Endothelial cell of umbilical vein (primary cell): ENCODE measurements around the gene UBXN11. TPM values are rescaled to one million over a fixed set of nuclear protein-coding genes. Genes with fewer than 3 reads are reported as not detected.

Experiments used
- BruUV-seq: library from RNA; stranded (reverse); fragments of 400-500 nt; replicated peaks from 2 replicates; lab custom pipeline; 2021; lab: Mats Ljungman, UMichigan
- CTCF ChIA-PET: fragments of 300-600, 350-600 bp; sonication (Branson Sonifier 250); formaldehyde crosslinking; loops from one replicate; lab custom pipeline; 2021; ENCODE audit warnings: antibody characterized with exemption, inconsistent platforms; lab: Charles Lee
- POLR2A ChIA-PET: fragments of 300-600, 350-600 bp; sonication (Branson Sonifier 250); formaldehyde crosslinking; loops from one replicate; lab custom pipeline; 2021; ENCODE audit warnings: antibody characterized with exemption, inconsistent platforms; lab: Charles Lee
- DNase-seq: peaks from one replicate; pipeline ENCODE4 v3.0.0-alpha.2; 2011; ENCODE audit warnings: low read depth, low spot score
- FAIRE-seq: peaks from 2 replicates; lab custom pipeline; 2011; peaks lifted over from hg19 to GRCh38; lab: Jason Lieb, UNC
- H2AFZ ChIP-seq: 2 replicates; pipeline ENCODE4 v1.6.0; 2012; ENCODE audit warnings: low read depth, low read length, control low read depth, inconsistent platforms
- H3K27ac ChIP-seq: 2 replicates; pipeline ENCODE4 v1.5.1; 2011; ENCODE audit warnings: low read depth, mild to moderate bottlenecking, control low read depth, low read length, moderate library complexity; ENCODE audit not compliant: insufficient read depth
- H3K27me3 ChIP-seq, 2 experiments: 2 replicates each; pipeline versions ENCODE4 v1.6.0 to v1.6.1; 2011; ENCODE audit warnings: low read length in 2 of 2, mixed read lengths in 1 of 2; ENCODE audit not compliant: control insufficient read depth in 2 of 2, insufficient read depth in 2 of 2
- H3K36me3 ChIP-seq, 2 experiments: 2 replicates in 1 of 2; 3 replicates in 1 of 2; pipeline ENCODE4 v1.5.1; 2011; ENCODE audit warnings: low read length in 2 of 2, mild to moderate bottlenecking in 1 of 2, moderate library complexity in 1 of 2; ENCODE audit not compliant: control insufficient read depth in 2 of 2, insufficient read depth in 2 of 2; ENCODE audit errors: extremely low read depth in 1 of 2
- H3K4me1 ChIP-seq: 3 replicates; pipeline ENCODE4 v1.5.1; 2011; ENCODE audit warnings: mild to moderate bottlenecking, low read length; ENCODE audit not compliant: control insufficient read depth, insufficient read depth; ENCODE audit errors: extremely low read depth
- H3K4me2 ChIP-seq: 2 replicates; pipeline ENCODE4 v1.6.1; 2011; ENCODE audit warnings: low read length, control low read depth, mixed read lengths; ENCODE audit not compliant: insufficient read depth
- H3K4me3 ChIP-seq, 3 experiments: fragments of 200-600 bp in 1 of 3; sonication (generic), shearing (Covaris generic) in 1 of 3; replicated peaks in 1 of 3; 2 replicates each; pipeline ENCODE4 v1.5.1; 2011 to 2016; ENCODE audit warnings: control low read depth in 3 of 3, low read length in 3 of 3, mild to moderate bottlenecking in 2 of 3, inconsistent platforms in 1 of 3, low read depth in 1 of 3, moderate library complexity in 1 of 3; ENCODE audit not compliant: insufficient read depth in 1 of 3
- H3K79me2 ChIP-seq: 2 replicates; pipeline ENCODE4 v1.6.0; 2012; ENCODE audit warnings: low read length, inconsistent platforms; ENCODE audit not compliant: control insufficient read depth, insufficient read depth
- H3K9ac ChIP-seq: replicated peaks from 2 replicates; pipeline ENCODE3; 2011; ENCODE audit warnings: low read length, control low read depth; ENCODE audit not compliant: insufficient read depth; ENCODE audit errors: extremely low read depth
- H3K9me1 ChIP-seq: replicated peaks from 3 replicates; pipeline ENCODE4 v1.6.0; 2011; ENCODE audit warnings: mild to moderate bottlenecking, low read length; ENCODE audit not compliant: control insufficient read depth, insufficient read depth; ENCODE audit errors: extremely low read depth
- H3K9me3 ChIP-seq: replicated peaks from 2 replicates; pipeline ENCODE4 v1.5.1; 2012; ENCODE audit warnings: low read length, inconsistent platforms; ENCODE audit not compliant: control insufficient read depth, insufficient read depth
- H4K20me1 ChIP-seq: replicated peaks from 2 replicates; pipeline ENCODE3; 2011; ENCODE audit warnings: mild to moderate bottlenecking, low read length; ENCODE audit not compliant: control insufficient read depth, insufficient read depth; ENCODE audit errors: extremely low read depth
- CTCF ChIP-seq, 2 donors: IDR thresholded peaks; 1 replicate in 1 of 2; 2 replicates in 1 of 2; pipeline ENCODE4 v1.5.1; 2011; ENCODE audit warnings: low read length in 2 of 2, mild to moderate bottlenecking in 2 of 2, moderate library complexity in 2 of 2, control low read depth in 1 of 2, inconsistent platforms in 1 of 2, low read depth in 1 of 2; ENCODE audit not compliant: insufficient read depth in 1 of 2; ENCODE audit errors: extremely low read depth in 1 of 2
- EZH2 ChIP-seq: IDR thresholded peaks from 2 replicates; pipeline ENCODE4 v1.6.1; 2012; ENCODE audit warnings: borderline replicate concordance, low read depth, mild to moderate bottlenecking, moderate library complexity, low read length, inconsistent platforms; ENCODE audit not compliant: severe bottlenecking
- FOS ChIP-seq: IDR thresholded peaks from 2 replicates; pipeline ENCODE4 v1.6.1; 2011; ENCODE audit warnings: mild to moderate bottlenecking, low read length, moderate library complexity, borderline replicate concordance; ENCODE audit not compliant: insufficient read depth
- GATA2 ChIP-seq: IDR thresholded peaks from 2 replicates; pipeline ENCODE4 v1.7.0; 2011; ENCODE audit warnings: low read depth, mild to moderate bottlenecking, moderate library complexity, mixed read lengths, low read length; ENCODE audit not compliant: insufficient read length, insufficient read depth
- JUN ChIP-seq: IDR thresholded peaks from 2 replicates; pipeline ENCODE4 v1.6.1; 2011; ENCODE audit warnings: borderline replicate concordance, low read depth; ENCODE audit not compliant: insufficient read length, insufficient read depth
- MAX ChIP-seq: IDR thresholded peaks from 2 replicates; pipeline ENCODE4 v1.6.1; 2011; ENCODE audit not compliant: insufficient read depth, insufficient read length
- MYC ChIP-seq: IDR thresholded peaks from one replicate; pipeline ENCODE4 v1.6.1; 2011; ENCODE audit warnings: mild to moderate bottlenecking, low read depth, low read length
- POLR2A ChIP-seq: IDR thresholded peaks from 2 replicates; pipeline ENCODE4 v1.6.1; 2012; ENCODE audit warnings: low read depth, mild to moderate bottlenecking, control low read depth, low read length
- POLR2AphosphoS5 ChIP-seq: IDR thresholded peaks from 2 replicates; pipeline ENCODE4 v1.6.1; 2012; ENCODE audit warnings: low read depth, mild to moderate bottlenecking, control low read depth, low read length, moderate library complexity; ENCODE audit not compliant: insufficient read depth
- dilution Hi-C: fragments of 300-500 bp; cut with MboI; formaldehyde crosslinking; loops from one replicate; pipeline ENCODE4 v1.15.0; 2019; ENCODE audit warnings: low sequenced_read_pairs; ENCODE audit not compliant: extremely low pct_ligation_motif_present
- intact Hi-C: fragments of 100-400 bp; cut with micrococcal nuclease; formaldehyde crosslinking; loops from one replicate; pipeline ENCODE4 v1.10.0; 2022
- polyA plus RNA-seq, 4 experiments: library from polyadenylated mRNA; depleted of rRNA in 3 of 4; stranded (reverse) in 3 of 4; unstranded in 1 of 4; fragments of >200 nt; gene quantifications; 2 replicates each; pipeline versions ENCODE4 v1.2.1 to v1.2.3, GENCODE V29; 2011 to 2012; ENCODE audit warnings: missing spikeins in 1 of 4
- total RNA-seq: library from RNA; stranded (reverse); gene quantifications from 2 replicates; pipeline ENCODE4 v1.2.3, GENCODE V29; 2021

UBXN11 gene
- total and polyA plus RNA-seq, 2 donors (not counting 3 experiments of a cell fraction or from before 2014, with no cell fraction given), result 14.8 to 15.6 TPM

- no peak overlapping the region for H2AFZ ChIP-seq
- BruUV-seq, result no TSS peak
- TF ChIP-seq EZH2 (no peak), MYC (no peak), JUN (no peak), CTCF (IDR thresholded peaks at IDR 0.05; ENCODE audit: extremely low read depth in 1 of 2, insufficient read depth in 1 of 2, low read depth in 1 of 2, low read length in 2 of 2) (no peak), FOS (no peak), POLR2A (no peak), GATA2 (no peak), POLR2AphosphoS5 (no peak), MAX (no peak)
Observed at GRCh38 chr1:26337206-26337535, 30.7 kb upstream of the UBXN11 start.

More at GRCh38 chr1:26337206-26337535, 30.7 kb upstream of the UBXN11 start:
- H3K4me2 ChIP-seq, result no peak overlapping the region
- ChIA-PET POLR2A (no interaction called here), CTCF (interaction anchor here (1.0 kb wide), 1 partner anchor 80 kb away, joined by 3 read pairs; no protein-coding TSS in a partner anchor)
- FAIRE-seq, result no peak
- peaks cover 1 to 4% of the 10 kb centered on the region in 2 experiments for H3K27me3 ChIP-seq
- H3K4me1 ChIP-seq, result peaks cover 7% of the 10 kb centered on the region
- DNase-seq, result no peak
- H3K9ac ChIP-seq, result no peak overlapping the region
- H3K9me1 ChIP-seq, result no peaks in the 10 kb centered on the region
- no peaks in the 10 kb centered on the region for H4K20me1 ChIP-seq
- intact Hi-C loops, result no loop called here
- H3K9me3 ChIP-seq, result no peaks in the 10 kb centered on the region
- dilution Hi-C loops, result no loop called here
- no peaks in the 10 kb centered on the region for H3K79me2 ChIP-seq
- H3K36me3 ChIP-seq, result no peaks in the 10 kb centered on the region
- H3K4me3 ChIP-seq, result no peak overlapping the region
- H3K27ac ChIP-seq, result no peak overlapping the region
